LNCAP (cell line): ENCODE data around the gene CLCN6.

ENCODE experiments used
- TF ChIP-seq, protein P1 (sequence below): fragments of 450-650 bp; IDR thresholded peaks from 2 replicates; pipeline ENCODE4 v1.5.1; 2017; ENCODE audit warnings: mild to moderate bottlenecking

Gene CLCN6

DNA sequence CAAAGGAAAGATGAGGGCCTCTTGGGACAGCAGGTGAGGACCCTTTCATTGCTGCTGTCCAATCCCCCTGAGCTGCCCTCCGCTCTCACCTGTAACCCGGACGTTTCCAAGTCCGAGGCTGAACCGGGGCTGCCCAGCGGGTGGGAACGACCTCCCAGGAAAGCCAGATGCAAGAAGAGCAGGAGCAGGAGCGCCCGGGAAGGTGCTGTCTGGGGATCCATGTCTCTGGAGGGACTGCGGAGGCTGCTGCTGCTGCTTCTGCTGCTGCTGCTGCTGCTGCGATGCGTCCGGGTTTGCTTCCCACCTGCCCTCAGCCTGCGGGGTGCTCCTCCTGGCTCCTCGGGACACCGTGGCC is 52.6 kb downstream of the CLCN6 start, which contains the start of gene NPPB:
Gene NPPB (minus strand): TSS at position 333 of the 355 bp plus-strand sequence. CDS start 112 bp downstream, at position 221.
- TF ChIP-seq, protein P1, sequence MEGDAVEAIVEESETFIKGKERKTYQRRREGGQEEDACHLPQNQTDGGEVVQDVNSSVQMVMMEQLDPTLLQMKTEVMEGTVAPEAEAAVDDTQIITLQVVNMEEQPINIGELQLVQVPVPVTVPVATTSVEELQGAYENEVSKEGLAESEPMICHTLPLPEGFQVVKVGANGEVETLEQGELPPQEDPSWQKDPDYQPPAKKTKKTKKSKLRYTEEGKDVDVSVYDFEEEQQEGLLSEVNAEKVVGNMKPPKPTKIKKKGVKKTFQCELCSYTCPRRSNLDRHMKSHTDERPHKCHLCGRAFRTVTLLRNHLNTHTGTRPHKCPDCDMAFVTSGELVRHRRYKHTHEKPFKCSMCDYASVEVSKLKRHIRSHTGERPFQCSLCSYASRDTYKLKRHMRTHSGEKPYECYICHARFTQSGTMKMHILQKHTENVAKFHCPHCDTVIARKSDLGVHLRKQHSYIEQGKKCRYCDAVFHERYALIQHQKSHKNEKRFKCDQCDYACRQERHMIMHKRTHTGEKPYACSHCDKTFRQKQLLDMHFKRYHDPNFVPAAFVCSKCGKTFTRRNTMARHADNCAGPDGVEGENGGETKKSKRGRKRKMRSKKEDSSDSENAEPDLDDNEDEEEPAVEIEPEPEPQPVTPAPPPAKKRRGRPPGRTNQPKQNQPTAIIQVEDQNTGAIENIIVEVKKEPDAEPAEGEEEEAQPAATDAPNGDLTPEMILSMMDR, result no peak

DNA sequence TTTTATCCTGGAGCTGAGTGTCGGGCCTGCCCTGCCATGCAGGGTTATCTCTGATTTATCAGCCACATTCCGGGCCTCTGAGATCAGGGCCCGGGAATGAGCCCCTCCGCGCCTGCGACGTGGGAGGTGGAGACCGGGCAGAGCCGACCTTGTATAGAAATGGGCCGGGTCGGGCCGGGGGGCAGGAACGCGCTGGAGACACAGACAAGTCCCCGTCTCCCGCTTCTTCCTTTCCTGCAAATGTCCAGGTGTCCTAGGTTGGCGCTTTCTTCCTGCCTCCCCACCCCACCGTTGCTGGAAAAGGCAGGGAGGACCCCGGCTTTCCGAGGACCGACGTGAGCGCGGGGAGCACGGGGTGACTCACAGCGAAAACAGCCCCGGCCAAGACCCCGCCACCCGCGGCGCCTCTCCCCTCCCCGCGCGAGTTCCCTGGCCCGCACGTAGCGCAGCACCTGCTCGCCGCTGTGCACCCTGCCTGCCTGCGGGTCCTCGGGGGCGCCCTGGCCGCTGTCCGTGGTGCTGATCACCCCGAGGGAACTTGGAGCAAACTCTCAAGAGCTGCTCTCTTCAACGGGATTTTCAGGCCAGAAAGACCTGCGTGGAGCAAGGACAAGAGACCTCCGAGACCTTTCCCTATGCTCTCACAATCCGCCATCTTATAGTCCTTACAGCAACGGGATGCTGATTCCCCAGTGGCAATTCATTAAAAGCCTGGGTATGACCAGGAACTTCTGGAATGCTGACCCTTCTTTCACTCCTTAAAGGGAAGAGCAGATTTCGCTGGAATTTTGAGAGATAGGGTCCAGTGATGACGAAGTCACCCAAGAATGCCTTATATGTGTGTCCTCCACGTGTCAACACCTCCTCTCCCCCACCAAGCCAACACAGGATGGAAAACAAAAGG is 53.2 kb downstream of the CLCN6 start:
- TF ChIP-seq, protein P1, result peak; percentile 24; the same call in 1 of the 2 replicates

DNA sequence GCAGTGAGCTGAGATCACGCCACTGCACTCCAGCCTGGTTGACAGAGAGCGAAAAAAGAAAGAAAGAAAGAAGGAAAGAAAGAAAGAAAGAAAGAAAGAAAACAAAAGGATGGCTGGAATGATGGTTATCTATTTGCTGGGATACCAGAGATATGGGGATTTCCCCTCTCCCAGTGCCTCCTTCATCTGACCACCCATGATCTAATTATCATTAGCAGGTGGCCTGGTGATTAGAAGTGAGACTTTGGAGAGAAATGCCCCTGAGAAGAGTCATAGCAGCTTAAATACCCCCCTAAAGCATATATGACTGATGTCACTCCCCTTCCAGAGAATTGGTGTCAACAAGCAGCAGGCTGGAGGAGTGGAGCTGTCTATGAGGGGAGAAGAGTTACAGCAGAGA is 54.1 kb downstream of the CLCN6 start:
- TF ChIP-seq, protein P1, result no peak

DNA sequence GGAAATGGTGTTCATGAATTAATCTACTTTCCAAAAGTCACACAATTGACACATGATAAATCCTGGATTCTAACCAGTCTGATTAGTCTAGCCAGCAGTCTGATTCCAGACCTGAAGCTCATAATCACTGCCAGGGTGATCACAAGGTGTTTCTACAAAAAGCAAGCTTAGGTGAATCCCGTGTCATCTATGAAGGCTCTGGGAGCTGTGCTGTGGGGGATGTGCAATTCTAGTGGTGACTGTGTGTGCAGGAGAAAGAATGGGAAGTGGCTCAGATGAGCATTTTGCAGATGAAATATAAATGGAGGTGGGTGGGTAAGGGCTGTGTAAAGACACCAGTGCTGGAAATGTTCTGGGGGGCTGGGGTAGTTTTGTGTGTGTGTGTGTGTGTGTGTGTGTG is 54.6 kb downstream of the CLCN6 start:
- TF ChIP-seq, protein P1, result no peak

DNA sequence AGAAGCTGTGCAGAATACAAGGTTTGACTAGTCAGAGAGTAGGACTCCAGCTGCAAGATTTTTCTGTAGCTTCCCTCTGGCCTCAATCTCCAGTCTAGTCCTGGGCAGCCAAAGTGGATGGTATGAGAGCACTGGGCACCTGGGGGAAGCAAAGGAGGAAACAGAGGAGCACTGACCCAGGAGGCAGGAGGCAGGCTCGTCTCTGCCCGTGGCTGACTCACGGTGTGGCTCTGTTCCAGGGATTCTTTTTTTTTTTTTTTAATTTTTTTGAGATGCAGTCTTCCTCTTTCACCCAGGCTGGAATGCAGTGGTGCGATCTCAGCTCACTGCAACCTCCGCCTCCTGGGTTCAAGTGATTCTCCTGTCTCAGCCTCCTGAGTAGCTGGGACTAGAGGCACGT is 56.9 kb downstream of the CLCN6 start:
- TF ChIP-seq, protein P1, result no peak

DNA sequence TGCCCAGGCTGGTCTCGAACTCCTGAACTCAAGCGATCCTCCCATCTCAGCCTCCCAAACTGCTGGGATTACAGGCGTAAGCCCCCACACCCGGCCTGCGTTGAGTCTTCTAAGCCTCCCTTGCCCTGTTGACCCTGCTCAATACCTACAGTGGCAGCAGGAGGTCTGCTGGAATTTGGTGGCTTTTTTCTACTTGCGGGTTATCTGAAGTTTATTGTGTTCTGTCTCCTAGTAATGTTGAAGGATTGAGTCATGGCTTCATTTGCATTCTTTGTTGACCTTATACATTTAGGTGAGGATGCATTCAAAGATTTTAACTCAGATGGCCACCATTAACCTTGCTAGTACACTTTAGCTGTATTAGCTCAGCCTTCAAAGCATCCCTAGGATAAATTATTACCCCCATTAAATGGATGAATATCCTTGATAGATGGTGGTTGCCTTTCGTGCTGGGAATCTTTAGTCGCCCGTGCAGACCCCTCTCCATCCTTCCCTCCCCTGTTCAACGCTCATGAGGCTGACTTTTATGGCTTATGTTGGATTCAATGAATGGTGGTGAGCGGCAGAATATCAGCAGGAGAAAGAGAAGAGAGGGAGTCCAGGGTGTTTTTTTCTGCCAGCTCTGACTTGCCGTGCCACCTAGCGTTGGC is 62.5 kb downstream of the CLCN6 start:
- TF ChIP-seq, protein P1, result no peak

DNA sequence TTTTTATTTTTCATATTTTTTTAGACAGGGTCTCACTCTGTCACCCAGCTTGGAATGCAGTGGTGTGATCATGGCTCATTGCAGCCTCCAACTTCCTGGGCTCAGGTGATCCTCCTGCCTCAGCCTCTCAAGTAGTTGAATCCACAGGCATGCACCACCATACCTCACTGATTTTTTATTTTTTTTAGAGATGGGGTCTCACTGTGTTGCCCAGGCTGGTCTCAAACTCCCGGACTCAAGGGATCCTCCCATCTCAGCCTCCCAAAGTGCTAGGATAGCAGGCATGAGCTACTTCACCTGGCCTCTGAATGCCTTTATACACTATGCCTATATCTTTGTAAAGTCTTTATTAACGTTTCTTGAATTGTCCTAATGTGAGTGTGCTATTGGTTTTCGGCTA is 63.1 kb downstream of the CLCN6 start:
- TF ChIP-seq, protein P1, result no peak
